Keratinocyte (primary cell): ENCODE measurements around the gene PTEN. TPM values are rescaled to one million over a fixed set of nuclear protein-coding genes. Genes with fewer than 3 reads are reported as not detected.
A peak's percentile ranks its signal among the peaks of the same experiment; 100 is the strongest.

Experiments used
- DNase-seq: peaks from one replicate; pipeline ENCODE4 v3.0.0-alpha.2; 2011; ENCODE audit warnings: low read depth, missing footprints, low spot score
- FAIRE-seq: peaks from 2 replicates; lab custom pipeline; 2011; peaks lifted over from hg19 to GRCh38; lab: Jason Lieb, UNC
- H2AFZ ChIP-seq: 2 replicates; pipeline ENCODE4 v1.6.0; 2012; ENCODE audit warnings: low read length, control low read depth, inconsistent platforms; ENCODE audit not compliant: control insufficient read depth
- H3K27ac ChIP-seq: 2 replicates; pipeline ENCODE4 v1.5.1; 2011; ENCODE audit warnings: low read length; ENCODE audit not compliant: control insufficient read depth, insufficient read depth
- H3K27me3 ChIP-seq: 3 replicates; pipeline ENCODE4 v1.6.0; 2011; ENCODE audit warnings: low read length; ENCODE audit not compliant: control insufficient read depth, insufficient read depth; ENCODE audit errors: extremely low read depth
- H3K36me3 ChIP-seq, 2 experiments: 2 replicates in 1 of 2; 3 replicates in 1 of 2; pipeline ENCODE4 v1.5.1; 2011; ENCODE audit warnings: low read length in 2 of 2, mild to moderate bottlenecking in 1 of 2; ENCODE audit not compliant: control insufficient read depth in 2 of 2, insufficient read depth in 2 of 2; ENCODE audit errors: extremely low read depth in 1 of 2
- H3K4me1 ChIP-seq: 3 replicates; pipeline ENCODE4 v1.5.1; 2011; ENCODE audit warnings: low read length; ENCODE audit not compliant: control insufficient read depth, insufficient read depth; ENCODE audit errors: extremely low read depth
- H3K4me2 ChIP-seq: 3 replicates; pipeline ENCODE4 v1.6.0; 2011; ENCODE audit warnings: low read depth, low read length; ENCODE audit not compliant: control insufficient read depth, insufficient read depth; ENCODE audit errors: extremely low read depth
- H3K4me3 ChIP-seq, 3 experiments: fragments of 200-600 bp in 1 of 3; sonication (generic) in 1 of 3; 2 replicates in 2 of 3; 3 replicates in 1 of 3; pipeline ENCODE4 v1.5.1; 2011 to 2016; ENCODE audit warnings: low read length in 3 of 3, mild to moderate bottlenecking in 3 of 3, control low read depth in 2 of 3, inconsistent platforms in 1 of 3, low read depth in 1 of 3, mixed read lengths in 1 of 3, mixed run types in 1 of 3, moderate library complexity in 1 of 3; ENCODE audit not compliant: control insufficient read depth in 2 of 3, insufficient read depth in 2 of 3; ENCODE audit errors: extremely low read depth in 1 of 3
- H3K79me2 ChIP-seq: 2 replicates; pipeline ENCODE4 v1.6.0; 2012; ENCODE audit warnings: low read length; ENCODE audit not compliant: control insufficient read depth, insufficient read depth
- H3K9ac ChIP-seq: 3 replicates; pipeline ENCODE4 v1.6.0; 2011; ENCODE audit warnings: low read length; ENCODE audit not compliant: control insufficient read depth, insufficient read depth; ENCODE audit errors: extremely low read depth
- H3K9me1 ChIP-seq: 3 replicates; pipeline ENCODE4 v1.6.0; 2011; ENCODE audit warnings: low read length; ENCODE audit not compliant: control insufficient read depth, insufficient read depth; ENCODE audit errors: extremely low read depth
- H3K9me3 ChIP-seq: 2 replicates; pipeline ENCODE4 v1.5.1; 2012; ENCODE audit warnings: low read depth, low read length; ENCODE audit not compliant: control insufficient read depth
- H4K20me1 ChIP-seq: 3 replicates; pipeline ENCODE4 v1.6.0; 2011; ENCODE audit warnings: low read length; ENCODE audit not compliant: control insufficient read depth, insufficient read depth; ENCODE audit errors: extremely low read depth
- EZH2 ChIP-seq: IDR thresholded peaks from one replicate; pipeline ENCODE4 v1.6.1; 2012; ENCODE audit warnings: inconsistent platforms, mild to moderate bottlenecking, low read length, moderate library complexity
- dilution Hi-C: fragments of 300-500 bp; cut with MboI; formaldehyde crosslinking; loops from one replicate; pipeline ENCODE4 v1.7.0; 2020; ENCODE audit warnings: low sequenced_read_pairs; ENCODE audit not compliant: extremely low pct_ligation_motif_present
- polyA plus RNA-seq, 5 experiments: library from polyadenylated mRNA; depleted of rRNA in 3 of 5; stranded (reverse) in 3 of 5; stranded (forward) in 1 of 5; unstranded in 1 of 5; fragments of >200 nt; gene quantifications; 1 replicate in 1 of 5; 2 replicates in 3 of 5; 3 replicates in 1 of 5; pipeline versions ENCODE4 v1.2.1 to v1.2.3, GENCODE V29; 2011 to 2012; ENCODE audit warnings: missing spikeins in 2 of 5, low read depth in 1 of 5, low replicate concordance in 1 of 5
- TF ChIP-seq, protein P1 (sequence below), 3 experiments: IDR thresholded peaks in 1 of 3; conservative IDR thresholded peaks in 1 of 3; optimal IDR thresholded peaks in 1 of 3; 2 replicates in 2 of 3; 3 replicates in 1 of 3; pipeline versions ENCODE3 to v1.5.1; 2011; ENCODE audit warnings: low read length in 3 of 3, mild to moderate bottlenecking in 3 of 3, moderate library complexity in 2 of 3, control low read depth in 1 of 3, inconsistent platforms in 1 of 3; ENCODE audit not compliant: insufficient read depth in 2 of 3; ENCODE audit errors: extremely low read depth in 1 of 3

PTEN gene
- polyA plus RNA-seq, 1 donor (not counting 4 experiments of a cell fraction or from before 2014, with no cell fraction given), result 39.4 TPM

DNA sequence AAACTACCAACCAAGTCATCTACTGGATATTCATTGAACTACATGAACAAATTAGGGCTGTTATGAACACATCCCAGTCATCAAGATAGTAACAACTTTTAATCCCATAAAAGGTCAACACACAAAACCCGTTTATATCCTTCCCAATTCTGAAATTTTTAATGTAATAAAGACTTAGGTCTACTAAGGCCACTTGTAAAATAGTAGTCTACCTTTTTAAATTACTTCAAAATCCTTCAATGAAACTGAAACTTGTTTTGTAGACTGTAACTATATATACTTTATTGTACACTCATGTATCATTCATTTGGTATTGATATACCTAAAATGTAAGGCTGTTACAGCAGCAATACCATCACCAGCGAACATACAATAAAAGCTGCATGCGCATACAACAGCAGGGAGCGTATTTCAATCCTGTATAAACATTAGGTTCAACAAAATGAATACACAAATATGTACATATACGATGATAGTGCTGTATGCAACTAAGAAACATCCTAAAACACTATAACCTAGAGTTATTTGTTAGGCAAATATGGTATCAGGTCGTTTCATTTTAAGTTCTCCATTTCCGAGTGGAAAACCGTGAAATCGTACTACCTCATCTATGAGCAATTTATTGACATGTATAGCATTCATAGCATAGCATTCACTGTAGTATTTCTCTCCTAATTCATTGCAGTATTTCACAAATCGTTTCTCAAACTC, 46.4 kb upstream of the PTEN start:
- Histone ChIP-seq H3K27ac (peak overlapping the region; percentile 94), H3K9ac (peak overlapping the region; percentile 98), H3K9me1 (peaks cover 3% of the 10 kb centered on the region), H4K20me1 (no peaks in the 10 kb centered on the region), H3K4me3 (peak overlapping the region; percentile 75 to 98 (median 98)), H3K36me3 (peaks cover 0 to 3% of the 10 kb centered on the region in 2 experiments), H3K9me3 (no peaks in the 10 kb centered on the region), H2AFZ (peak overlapping the region; percentile 99), H3K4me1 (peaks cover 23% of the 10 kb centered on the region), H3K4me2 (peak overlapping the region; percentile 99), H3K79me2 (peaks cover 58% of the 10 kb centered on the region), H3K27me3 (no peaks in the 10 kb centered on the region)
- dilution Hi-C loops, result no loop called here
- TF ChIP-seq EZH2, result no peak
- TF ChIP-seq, protein P1, sequence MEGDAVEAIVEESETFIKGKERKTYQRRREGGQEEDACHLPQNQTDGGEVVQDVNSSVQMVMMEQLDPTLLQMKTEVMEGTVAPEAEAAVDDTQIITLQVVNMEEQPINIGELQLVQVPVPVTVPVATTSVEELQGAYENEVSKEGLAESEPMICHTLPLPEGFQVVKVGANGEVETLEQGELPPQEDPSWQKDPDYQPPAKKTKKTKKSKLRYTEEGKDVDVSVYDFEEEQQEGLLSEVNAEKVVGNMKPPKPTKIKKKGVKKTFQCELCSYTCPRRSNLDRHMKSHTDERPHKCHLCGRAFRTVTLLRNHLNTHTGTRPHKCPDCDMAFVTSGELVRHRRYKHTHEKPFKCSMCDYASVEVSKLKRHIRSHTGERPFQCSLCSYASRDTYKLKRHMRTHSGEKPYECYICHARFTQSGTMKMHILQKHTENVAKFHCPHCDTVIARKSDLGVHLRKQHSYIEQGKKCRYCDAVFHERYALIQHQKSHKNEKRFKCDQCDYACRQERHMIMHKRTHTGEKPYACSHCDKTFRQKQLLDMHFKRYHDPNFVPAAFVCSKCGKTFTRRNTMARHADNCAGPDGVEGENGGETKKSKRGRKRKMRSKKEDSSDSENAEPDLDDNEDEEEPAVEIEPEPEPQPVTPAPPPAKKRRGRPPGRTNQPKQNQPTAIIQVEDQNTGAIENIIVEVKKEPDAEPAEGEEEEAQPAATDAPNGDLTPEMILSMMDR (optimal IDR thresholded peaks at IDR 0.05 in 1 of 3, IDR thresholded peaks at IDR 0.05 in 1 of 3, conservative IDR thresholded peaks at IDR 0.05 in 1 of 3; ENCODE audit: extremely low read depth in 1 of 3, insufficient read depth in 2 of 3, low read length in 3 of 3), result no peak
- FAIRE-seq (peak; percentile 52), DNase-seq (no peak)

DNA sequence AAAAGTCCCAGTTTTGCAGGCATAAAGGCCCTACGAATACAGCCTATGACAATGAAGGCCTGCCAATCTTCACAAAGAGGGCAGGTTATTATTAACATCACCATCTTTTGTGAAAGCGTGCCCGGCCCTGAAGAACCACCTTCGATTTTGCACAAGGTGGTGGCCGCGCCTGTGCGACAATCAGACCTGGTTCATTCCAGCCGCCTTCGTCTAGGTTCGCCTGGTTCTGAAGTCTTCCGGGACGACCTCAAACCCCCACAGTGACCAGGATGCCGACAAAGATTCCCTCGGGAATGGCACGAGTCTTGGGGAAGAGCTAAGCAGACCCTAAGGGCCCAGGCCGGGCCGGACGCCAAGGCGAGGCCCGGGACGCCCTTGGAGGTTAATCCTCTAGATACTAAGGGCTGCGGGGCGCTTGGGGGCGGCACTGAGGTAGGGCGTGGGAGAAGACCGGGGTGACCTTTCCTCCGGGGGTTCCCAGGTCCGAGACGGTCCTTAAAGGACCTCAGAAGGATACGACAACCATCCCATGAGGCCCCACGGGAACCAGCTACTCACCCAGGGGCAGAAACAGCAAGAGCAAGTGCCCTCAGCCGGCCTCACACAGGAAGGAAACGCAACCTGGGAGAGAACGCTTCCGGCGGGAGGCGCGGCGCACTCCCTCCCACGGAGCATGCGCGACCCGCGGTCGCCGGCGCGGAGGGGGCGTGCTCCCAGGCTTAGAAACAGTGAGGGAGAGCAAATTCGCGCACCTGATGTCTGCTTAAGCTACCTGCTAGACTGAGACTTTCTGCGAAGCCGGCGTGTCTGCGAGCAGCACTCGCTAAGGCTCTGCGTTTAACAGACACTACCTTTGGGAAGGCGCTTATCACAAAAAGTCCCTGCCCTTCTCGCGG, 45.6 kb upstream of the PTEN start, which contains the start of gene ATAD1:
Gene ATAD1, minus strand, starts transcription at position 618 of the 896 bp plus-strand sequence. CDS start 3,627 bp downstream, outside the sequence.
- peak within 1 kb of the TSS; percentile 99 for H3K4me2 ChIP-seq
- H3K9me3 ChIP-seq, result no peaks in the 10 kb centered on the region
- H3K27ac ChIP-seq, result peak within 1 kb of the TSS; percentile 94
- H3K79me2 ChIP-seq, result peaks cover 50% of the 10 kb centered on the region
- H3K4me3 ChIP-seq, result peak within 1 kb of the TSS; percentile 75 to 98 (median 98)
- H3K9me1 ChIP-seq, result peaks cover 3% of the 10 kb centered on the region
- DNase-seq (peak; percentile 60), FAIRE-seq (peak; percentile 65)
- peaks cover 23% of the 10 kb centered on the region for H3K4me1 ChIP-seq
- peak within 1 kb of the TSS; percentile 99 for H2AFZ ChIP-seq
- dilution Hi-C loops, result no loop called here
- H3K27me3 ChIP-seq, result no peaks in the 10 kb centered on the region
- H3K9ac ChIP-seq, result peak within 1 kb of the TSS; percentile 98
- H4K20me1 ChIP-seq, result no peaks in the 10 kb centered on the region
- no peaks in the 10 kb centered on the region for H3K36me3 ChIP-seq
- no peak for TF ChIP-seq EZH2
- TF ChIP-seq, protein P1 (optimal IDR thresholded peaks at IDR 0.05 in 1 of 3, IDR thresholded peaks at IDR 0.05 in 1 of 3, conservative IDR thresholded peaks at IDR 0.05 in 1 of 3; ENCODE audit: extremely low read depth in 1 of 3, insufficient read depth in 2 of 3, low read length in 3 of 3), result peak; percentile 9 to 43 (median 14)
